K562 (cell line): ENCODE measurements around the gene BCL2L13.

Experiments
- ZFP36 ChIP-seq: fragments of 150-350 bp; IDR thresholded peaks from 2 replicates; pipeline ENCODE4 v1.6.1; 2018; ENCODE audit warnings: low read length, low read depth; ENCODE audit not compliant: partially characterized antibody
- TF ChIP-seq, protein P1 (sequence below): fragments of 450-650 bp; IDR thresholded peaks from 2 replicates; pipeline ENCODE4 v1.6.1; 2016; ENCODE audit warnings: borderline replicate concordance

DNA sequence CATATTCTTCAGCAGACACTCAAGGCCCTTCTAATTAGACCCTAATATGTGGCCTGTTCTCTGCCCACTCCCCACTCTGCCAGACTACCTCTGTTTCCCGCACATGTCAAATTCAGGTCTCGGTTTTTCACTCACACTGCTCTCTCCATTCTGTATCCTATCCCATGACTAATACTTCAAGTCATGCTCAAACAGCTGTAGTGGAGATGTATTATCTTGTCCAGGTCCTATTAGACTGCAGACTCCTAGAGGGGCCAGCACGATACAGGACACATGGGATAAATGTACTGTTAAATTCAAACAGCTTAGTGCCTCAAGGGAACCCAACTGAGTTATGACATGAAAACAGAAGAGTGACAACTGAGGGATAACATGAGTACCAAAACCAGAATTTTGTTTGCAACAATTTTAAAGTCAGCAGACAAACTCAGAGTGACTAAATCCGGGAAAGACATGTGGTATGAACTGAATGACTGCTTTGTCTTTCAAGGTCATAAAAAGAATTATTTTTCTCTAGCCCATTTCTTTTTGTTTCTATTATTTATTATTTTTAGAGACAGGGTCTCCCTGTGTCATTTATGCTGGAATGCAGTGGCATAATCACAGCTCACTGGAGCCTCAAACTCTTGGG is 30.6 kb upstream of the BCL2L13 start:
- TF ChIP-seq ZFP36 = no peak
- TF ChIP-seq, protein P1, sequence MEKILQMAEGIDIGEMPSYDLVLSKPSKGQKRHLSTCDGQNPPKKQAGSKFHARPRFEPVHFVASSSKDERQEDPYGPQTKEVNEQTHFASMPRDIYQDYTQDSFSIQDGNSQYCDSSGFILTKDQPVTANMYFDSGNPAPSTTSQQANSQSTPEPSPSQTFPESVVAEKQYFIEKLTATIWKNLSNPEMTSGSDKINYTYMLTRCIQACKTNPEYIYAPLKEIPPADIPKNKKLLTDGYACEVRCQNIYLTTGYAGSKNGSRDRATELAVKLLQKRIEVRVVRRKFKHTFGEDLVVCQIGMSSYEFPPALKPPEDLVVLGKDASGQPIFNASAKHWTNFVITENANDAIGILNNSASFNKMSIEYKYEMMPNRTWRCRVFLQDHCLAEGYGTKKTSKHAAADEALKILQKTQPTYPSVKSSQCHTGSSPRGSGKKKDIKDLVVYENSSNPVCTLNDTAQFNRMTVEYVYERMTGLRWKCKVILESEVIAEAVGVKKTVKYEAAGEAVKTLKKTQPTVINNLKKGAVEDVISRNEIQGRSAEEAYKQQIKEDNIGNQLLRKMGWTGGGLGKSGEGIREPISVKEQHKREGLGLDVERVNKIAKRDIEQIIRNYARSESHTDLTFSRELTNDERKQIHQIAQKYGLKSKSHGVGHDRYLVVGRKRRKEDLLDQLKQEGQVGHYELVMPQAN = no peak
